ENCODE results near the gene ABHD12. TPM values are rescaled to one million over a fixed set of nuclear protein-coding genes. Genes with fewer than 3 reads are reported as not detected.

ABHD12 gene
- total and polyA plus RNA-seq, 8 donors = 39.7 to 57.8 (median 47.4) TPM

DNA sequence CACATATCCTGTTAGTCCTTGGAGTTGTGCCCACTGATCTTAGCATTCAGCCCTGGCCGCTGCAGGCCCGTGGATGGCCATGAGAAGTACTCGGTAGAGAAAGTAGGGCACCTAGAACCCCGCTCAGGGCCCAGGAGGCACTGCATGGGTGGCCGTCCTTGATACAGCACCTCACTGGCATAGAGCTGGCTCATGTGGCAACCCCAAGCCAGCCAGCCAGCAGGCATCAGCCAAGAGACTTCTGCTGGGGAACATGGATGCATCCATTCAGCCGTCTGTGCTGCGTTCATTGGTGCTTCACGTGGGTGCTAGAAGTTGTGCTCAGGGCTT, 132.2 kb downstream of the ABHD12 start:
- H3K4me3 ChIP-seq = no peak overlapping the region
- ATAC-seq (no peak), DNase-seq (no peak)
- H3K36me3 ChIP-seq = peaks cover 0 to 28% of the 10 kb centered on the region in 2 donors
- TF ChIP-seq, protein P1, sequence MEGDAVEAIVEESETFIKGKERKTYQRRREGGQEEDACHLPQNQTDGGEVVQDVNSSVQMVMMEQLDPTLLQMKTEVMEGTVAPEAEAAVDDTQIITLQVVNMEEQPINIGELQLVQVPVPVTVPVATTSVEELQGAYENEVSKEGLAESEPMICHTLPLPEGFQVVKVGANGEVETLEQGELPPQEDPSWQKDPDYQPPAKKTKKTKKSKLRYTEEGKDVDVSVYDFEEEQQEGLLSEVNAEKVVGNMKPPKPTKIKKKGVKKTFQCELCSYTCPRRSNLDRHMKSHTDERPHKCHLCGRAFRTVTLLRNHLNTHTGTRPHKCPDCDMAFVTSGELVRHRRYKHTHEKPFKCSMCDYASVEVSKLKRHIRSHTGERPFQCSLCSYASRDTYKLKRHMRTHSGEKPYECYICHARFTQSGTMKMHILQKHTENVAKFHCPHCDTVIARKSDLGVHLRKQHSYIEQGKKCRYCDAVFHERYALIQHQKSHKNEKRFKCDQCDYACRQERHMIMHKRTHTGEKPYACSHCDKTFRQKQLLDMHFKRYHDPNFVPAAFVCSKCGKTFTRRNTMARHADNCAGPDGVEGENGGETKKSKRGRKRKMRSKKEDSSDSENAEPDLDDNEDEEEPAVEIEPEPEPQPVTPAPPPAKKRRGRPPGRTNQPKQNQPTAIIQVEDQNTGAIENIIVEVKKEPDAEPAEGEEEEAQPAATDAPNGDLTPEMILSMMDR (IDR thresholded peaks at IDR 0.05) = no peak
- H3K9me3 ChIP-seq = no peaks in the 10 kb centered on the region
- intact Hi-C loops (cut with DNase I) = no loop called here
- no peak overlapping the region for H3K27ac ChIP-seq
- H3K27me3 ChIP-seq = no peaks in the 10 kb centered on the region
- H3K4me1 ChIP-seq = peaks cover 0 to 21% of the 10 kb centered on the region in 2 donors

DNA sequence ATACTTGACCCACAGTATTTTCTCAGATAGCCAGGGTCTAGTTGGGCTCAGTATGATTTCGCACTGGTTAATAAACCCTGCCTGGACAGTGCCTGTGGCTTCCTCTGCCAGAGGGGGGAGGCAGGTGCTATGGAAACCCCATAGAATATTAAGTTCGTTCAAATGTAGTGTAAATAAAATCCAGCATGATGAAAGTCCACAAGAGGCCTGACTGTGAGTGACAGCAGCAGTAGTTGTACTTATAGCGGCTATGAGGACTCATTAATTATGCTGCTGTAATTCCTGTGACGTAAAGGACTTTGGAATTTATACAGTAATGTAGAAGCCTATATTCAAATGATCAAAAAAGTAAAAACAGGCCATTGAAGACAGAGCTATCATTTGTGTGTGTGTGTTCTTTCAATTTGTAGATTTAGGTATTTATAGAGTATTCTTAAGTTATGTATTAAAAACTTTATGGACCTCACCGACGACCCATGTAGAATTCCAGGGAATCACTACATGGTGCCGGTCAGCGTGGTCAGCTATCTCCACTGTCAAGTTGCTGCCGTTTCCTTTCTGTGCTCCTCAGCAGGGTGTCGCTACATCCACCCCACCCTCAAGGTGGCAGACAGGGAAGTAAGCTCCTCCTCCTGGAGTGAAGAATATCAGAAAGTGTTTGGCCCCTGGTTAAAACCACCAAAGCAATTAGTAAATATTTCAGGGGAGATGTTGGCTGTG, 132.7 kb downstream of the ABHD12 start:
- TF ChIP-seq, protein P1 (IDR thresholded peaks at IDR 0.05) = no peak
- Histone ChIP-seq H3K27ac (no peak overlapping the region), H3K36me3 (peaks cover 0 to 28% of the 10 kb centered on the region in 2 donors), H3K4me3 (no peak overlapping the region), H3K27me3 (no peaks in the 10 kb centered on the region), H3K4me1 (peaks cover 0 to 27% of the 10 kb centered on the region in 2 donors), H3K9me3 (no peaks in the 10 kb centered on the region)
- intact Hi-C loops (cut with DNase I) = no loop called here
- ATAC-seq = no peak
- DNase-seq = no peak

DNA sequence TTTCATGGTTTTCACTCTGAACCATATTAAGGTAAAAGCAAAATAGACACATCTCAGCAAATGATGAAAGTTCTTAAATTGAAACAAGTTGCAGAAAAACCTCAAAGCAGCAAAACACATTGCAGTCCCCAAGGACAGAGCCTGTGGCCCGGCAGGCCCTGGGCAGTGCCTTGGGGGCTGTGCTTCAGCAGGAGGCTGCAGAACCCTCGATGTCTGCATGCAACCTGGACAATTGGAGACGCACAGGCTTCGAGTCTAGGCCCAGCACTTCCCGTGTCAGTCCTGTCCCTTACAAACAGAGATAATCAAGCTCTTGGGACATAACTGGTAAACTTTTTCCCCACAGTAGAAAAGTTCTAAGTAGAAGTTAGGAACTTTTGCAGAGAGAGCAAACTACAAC, 133.5 kb downstream of the ABHD12 start:
- Histone ChIP-seq H3K4me3 (no peak overlapping the region), H3K4me1 (peaks cover 0 to 35% of the 10 kb centered on the region in 2 donors), H3K27me3 (no peaks in the 10 kb centered on the region), H3K27ac (no peak overlapping the region), H3K36me3 (peaks cover 0 to 28% of the 10 kb centered on the region in 2 donors), H3K9me3 (no peaks in the 10 kb centered on the region)
- ATAC-seq (no peak), DNase-seq (no peak)
- TF ChIP-seq, protein P1 (IDR thresholded peaks at IDR 0.05) = no peak
- intact Hi-C loops (cut with DNase I) = no loop called here

DNA sequence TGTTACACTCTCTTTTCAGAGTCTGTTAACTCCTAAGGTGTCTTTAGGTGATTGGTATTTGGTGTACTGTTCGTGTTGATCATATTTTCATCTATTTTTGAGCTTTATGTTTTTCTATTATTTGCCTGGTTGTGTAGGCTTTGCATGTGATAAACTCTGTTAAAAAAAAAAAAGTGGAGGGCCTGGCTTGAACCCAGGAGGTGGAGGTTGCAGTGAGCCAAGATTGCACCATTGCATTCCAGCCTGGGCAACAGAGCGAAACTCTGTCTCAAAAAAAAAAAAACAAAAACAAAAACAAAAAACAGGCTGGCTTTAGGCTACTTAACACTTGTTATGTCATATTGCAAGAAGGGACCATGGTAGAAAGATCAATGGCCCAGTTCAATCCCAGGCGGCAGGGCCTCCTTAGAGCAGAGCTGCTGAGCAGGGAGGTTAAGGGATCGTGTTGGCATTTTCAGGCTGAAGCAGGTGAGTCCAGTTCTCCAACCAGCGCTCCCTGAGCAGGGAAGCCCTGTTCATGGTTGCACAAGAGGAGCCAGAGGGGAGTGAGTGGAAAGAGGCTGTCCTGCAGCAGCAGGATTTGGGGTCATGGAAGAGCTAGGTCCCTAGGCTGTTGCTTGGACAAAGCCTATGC, 134.3 kb downstream of the ABHD12 start:
- H3K27me3 ChIP-seq = no peaks in the 10 kb centered on the region
- H3K4me1 ChIP-seq = peaks cover 0 to 35% of the 10 kb centered on the region in 2 donors
- H3K36me3 ChIP-seq = peaks cover 0 to 22% of the 10 kb centered on the region in 2 donors
- no peak overlapping the region for H3K27ac ChIP-seq
- ATAC-seq = peak; percentile 55
- H3K9me3 ChIP-seq = no peaks in the 10 kb centered on the region
- DNase-seq = no peak
- no peak overlapping the region for H3K4me3 ChIP-seq
- TF ChIP-seq, protein P1 (IDR thresholded peaks at IDR 0.05) = no peak
- intact Hi-C loops (cut with DNase I) = no loop called here

DNA sequence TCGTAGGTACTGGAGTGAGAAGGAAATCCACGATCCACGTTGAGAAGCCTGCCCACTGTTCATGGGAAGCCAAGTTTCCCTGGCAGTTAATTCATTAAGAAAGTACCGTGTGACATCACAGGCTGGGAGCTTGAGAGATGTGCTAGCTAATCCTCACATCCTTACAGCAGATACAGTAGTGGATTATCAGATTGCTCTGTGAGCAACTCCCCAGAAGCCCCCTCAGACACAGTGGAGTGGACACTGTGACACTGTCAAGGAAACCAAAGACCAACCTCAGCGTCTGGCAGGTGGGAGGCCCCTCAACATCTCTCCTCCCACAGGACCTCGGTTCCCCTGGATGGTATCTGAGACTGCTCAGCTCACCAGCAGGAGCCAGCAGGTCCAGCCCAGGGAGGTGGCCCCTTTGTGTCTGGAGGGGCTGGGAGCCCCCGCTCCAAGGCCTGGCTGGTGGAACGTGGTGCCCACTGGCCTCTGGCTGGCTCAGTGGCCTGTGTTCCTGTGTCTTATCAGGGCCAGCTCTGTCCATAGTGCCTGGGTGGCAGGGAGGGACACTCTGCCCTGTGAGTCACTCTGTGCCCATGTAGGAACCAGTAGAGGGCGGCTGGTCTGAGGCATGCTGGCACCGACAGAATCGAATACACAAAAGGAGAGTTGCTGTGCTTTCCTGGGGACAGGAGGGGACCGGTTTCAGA, 135.5 kb downstream of the ABHD12 start:
- intact Hi-C loops (cut with DNase I) = no loop called here
- peak in 2 of 4 donors; percentile 24 to 76 for DNase-seq
- ATAC-seq = peak; percentile 96
- H3K27me3 ChIP-seq = no peaks in the 10 kb centered on the region
- H3K36me3 ChIP-seq = peaks cover 0 to 10% of the 10 kb centered on the region in 2 donors
- H3K9me3 ChIP-seq = no peaks in the 10 kb centered on the region
- H3K4me1 ChIP-seq = peaks cover 0 to 41% of the 10 kb centered on the region in 2 donors
- TF ChIP-seq, protein P1 (IDR thresholded peaks at IDR 0.05) = no peak
- H3K27ac ChIP-seq = peak overlapping the region in 1 of 2 donors; percentile 42
- no peak overlapping the region for H3K4me3 ChIP-seq

Measured in left lung (tissue), 10 donors.